HG02610 (cell line): ENCODE results near the gene MYO5C.

Experiments used
- ATAC-seq: cut with Tn5 transposase; IDR thresholded peaks from one replicate; pipeline ENCODE4 v1.9.1; 2021; ENCODE audit warnings: mild to moderate bottlenecking, moderate library complexity; ENCODE audit not compliant: unreplicated experiment

MYO5C gene

DNA sequence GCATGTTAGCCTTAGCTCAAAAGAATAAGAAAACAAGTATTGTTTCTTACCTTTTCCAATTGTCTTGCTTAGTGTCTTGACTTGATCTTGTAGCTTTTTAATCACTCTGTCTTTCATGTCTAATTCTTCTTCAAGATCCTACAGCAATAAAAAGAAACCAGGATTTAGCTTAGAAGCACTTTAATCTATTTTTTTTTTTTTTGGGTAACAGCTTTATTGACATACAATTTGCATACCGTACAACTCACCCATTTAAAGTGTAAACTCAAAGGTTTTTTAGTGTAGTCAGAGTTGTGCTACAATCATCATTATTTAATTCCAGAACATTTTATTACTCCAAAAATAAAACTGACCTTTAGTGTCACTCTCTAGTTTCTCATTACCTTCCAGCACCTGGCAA lies 81.1 kb downstream of the MYO5C start:
- no peak for ATAC-seq

DNA sequence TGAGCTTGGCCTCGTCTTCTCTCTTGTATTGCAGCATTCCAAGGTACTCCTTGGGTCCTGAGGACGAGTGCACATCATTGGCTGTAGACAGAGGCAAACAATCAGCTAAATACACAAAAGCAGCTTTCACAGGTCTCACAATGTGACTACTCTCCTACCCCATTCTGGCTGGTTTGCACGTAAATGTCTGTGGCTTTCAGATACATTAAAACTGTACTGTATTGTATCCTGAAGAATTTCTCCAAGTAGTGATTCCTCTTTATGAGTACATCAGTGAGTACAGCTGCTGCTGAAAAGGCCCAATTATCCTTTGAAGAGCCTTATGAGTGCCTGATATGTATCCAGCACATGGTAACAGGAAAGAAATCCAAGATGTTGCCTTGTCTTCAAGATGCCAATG lies 82.4 kb downstream of the MYO5C start:
- no peak for ATAC-seq

DNA sequence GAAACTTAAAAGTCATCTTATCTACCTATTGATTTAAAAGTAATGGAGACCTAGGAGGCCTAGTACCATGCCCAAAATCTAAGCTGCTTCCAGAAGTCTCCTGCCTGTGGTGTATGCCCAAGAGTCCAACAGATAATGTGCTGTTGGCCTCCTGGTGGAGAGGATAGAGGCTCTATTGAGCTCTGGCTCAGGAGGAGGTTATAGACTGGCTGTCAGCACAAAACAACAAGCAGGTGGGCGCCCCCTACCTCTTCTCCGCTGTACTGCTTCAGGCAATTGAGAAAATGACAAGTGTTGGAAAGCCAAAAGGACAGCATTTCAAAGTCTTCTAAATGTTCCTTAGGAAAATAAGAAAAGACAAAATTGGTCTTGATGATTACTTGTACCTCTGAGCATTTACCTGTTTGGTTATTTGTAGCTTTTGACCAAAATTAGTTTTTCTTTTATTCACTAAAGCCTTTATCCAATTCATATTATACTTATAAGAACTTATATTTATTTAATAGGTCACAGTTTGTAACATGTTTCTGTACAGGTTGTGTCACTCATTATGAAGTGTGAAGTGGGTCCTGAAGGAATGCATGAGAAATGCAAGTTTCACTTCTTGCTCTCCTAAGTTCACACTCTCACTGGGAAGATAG lies 87.2 kb downstream of the MYO5C start:
- ATAC-seq: no peak

DNA sequence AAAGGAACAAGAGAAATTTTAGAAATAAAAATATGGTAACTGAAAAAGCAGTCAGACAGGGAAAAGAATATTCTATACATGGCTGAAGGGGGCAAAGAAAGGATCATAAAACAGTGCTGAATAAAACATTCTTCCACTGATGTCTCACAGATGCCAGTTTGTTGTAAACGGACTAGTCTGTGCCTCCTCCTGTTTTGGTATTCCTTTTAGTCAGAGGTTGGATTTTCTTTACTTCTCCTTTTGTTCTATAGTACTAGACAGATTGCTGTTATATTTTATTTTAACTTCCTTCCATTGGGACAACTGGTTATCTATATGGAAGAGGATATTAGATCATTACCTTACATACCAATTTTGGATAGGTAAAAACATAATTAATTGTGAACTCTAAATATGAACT lies 88.4 kb downstream of the MYO5C start:
- no peak for ATAC-seq

DNA sequence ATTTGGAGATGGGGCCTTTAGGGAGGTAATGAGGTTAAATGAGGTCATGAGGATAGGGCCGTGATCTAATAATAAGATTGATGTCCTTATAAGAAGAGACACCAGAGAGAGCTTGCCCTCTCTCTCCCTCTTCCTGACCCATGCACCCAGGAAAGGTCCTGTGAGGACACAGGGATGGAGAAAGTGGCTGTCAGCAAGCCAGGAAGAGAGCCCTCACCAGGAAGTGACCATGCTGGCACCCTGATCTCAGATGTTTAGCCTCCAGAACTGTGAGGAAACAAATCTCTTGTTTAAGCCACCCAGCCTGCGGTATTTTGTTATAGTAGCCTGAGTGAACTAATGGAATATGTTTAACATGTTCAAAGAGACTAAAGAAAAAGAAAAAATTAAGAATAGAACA lies 89.2 kb downstream of the MYO5C start:
- no peak for ATAC-seq

DNA sequence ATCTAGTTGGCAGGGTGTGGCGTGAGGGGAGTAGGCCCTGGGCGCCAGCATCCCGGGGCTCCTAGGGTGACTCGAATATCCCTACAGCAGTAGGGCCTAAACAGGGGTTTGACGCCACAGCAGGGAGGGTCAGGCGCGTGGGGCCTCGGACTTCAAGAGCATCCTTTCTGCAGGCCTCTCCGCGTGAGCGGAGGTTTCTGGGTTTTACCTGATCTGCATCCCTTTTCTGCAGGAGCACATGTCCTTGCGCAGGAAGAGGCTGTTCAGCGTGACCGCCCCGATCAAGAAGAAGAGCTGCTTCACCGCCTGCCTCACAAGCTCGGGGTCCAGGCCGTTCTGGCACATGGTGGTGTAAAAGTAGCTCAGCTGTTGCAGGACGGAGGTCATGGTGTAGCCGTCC lies 90.9 kb downstream of the MYO5C start:
- ATAC-seq: no peak

DNA sequence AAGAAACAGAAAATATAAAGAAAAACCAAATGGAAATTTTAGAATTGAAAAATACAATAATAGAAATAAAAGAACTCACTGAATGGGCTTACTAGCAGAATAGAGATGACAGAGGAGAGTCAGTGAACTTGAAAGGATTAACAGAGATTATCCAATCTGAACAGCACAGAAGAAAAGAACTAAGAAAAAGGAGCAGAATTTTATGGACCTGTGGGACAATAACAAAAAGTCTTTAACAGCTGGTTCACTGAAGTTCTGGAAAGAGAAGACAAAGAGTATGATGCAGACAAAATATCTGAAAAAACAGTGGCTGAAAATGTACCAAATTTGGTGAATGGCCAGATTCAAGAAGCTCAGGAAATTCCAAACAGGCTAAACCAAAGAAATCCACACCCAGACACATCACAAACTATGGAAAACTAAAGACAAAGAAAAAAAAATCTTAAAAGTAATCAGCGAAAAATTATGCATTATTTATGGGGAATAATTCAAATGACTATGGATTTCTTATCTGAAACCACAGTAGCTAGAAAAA lies 94.7 kb downstream of the MYO5C start:
- no peak for ATAC-seq

DNA sequence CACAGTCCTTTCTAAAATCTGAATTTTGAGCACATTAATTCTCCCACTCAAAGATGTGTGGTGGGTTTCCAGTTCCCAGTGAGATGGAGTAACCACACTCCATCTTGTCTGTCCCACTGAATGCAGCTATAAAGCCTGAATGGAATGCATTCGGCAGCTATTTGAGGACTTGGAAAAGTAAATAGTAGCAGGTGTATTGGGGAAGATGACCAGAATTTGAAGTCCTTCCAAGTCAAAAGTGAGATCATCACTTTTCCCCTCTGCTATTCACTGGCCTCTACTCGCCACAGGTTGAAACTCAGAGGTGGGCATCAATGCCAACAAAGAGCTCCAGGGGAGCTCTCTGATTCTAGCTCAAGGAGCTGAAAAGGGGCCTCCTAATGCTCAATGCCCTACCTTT lies 96.3 kb downstream of the MYO5C start:
- no peak for ATAC-seq

DNA sequence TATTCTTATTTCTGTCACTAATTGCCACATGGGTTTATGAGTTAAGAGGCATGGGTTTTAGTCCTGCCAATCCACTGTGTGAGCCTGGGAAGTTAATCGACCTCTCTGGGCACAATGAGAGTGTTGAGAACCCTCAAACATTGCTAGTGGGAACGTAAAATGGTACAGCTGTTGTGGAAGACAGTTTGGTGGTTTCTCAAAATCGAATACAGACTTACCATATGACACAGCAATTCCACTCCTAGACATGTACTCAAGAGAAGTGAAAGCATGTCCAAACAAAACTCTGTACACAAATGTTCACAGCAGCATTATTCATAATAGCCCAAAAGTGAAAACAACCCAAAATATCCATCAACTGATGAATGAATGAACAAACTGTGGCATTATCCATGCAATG lies 98.7 kb downstream of the MYO5C start:
- no peak for ATAC-seq

DNA sequence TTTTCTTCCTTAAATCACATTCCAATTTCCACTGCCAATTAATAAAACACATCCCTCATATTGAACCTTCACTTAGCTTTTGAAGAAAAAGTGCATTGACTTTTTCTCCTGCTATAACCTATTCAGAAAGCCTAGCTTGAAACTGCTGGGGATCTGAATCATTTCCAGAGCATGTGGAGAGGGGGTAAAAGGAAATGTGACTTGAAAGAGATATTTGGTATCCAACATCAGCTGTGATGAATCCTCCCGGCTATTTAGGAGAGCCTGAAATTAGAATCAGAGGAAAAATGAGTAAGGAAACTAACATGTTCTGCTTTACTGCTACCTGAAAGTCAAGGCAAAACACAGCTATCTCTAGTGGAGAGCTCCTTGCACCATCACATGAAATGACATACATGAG lies 101.8 kb downstream of the MYO5C start:
- no peak for ATAC-seq

DNA sequence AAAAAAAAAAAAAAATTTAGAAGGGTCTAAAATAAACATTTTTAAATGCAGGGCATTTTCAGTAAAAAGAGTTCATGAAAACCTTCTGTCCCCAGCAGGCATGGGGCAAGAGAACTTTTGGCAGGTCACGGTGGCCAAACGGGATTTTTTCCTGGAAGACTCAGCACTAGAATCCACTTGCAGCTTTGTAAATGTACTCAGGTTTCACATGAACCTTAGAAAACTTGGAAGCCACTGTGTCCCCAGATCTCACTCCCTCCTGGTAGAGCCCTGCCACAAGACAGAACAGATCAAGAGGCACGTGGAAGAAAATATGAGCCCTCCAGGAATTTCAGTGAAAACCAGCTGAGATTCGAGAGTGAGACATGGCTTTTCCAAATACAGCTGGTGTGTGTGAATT lies 102.3 kb downstream of the MYO5C start:
- no peak for ATAC-seq

DNA sequence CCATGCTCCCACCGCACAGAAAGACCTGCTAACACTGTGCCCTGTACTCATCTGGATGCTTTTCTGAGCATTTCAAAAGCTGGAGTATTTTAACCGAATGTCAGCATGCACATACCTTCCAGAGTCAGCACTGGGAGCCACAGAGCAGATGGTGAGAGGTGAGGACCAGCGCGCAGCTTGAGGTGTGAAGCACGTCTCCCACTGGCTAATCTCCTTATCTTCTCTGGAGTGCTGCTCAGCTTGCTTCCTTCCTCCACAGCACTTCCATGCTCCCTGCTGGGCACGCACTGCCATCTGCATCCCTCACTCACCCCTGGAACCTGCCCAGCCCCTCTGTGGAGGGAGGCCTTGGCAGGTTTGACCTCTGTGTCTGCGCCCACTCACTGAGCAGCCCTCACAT lies 104.4 kb downstream of the MYO5C start, which contains the start of gene GNB5:
GNB5 (minus strand) TSS at position 186 of the 400 bp plus-strand sequence. CDS start 6,716 bp downstream, outside the sequence.
- no peak for ATAC-seq

DNA sequence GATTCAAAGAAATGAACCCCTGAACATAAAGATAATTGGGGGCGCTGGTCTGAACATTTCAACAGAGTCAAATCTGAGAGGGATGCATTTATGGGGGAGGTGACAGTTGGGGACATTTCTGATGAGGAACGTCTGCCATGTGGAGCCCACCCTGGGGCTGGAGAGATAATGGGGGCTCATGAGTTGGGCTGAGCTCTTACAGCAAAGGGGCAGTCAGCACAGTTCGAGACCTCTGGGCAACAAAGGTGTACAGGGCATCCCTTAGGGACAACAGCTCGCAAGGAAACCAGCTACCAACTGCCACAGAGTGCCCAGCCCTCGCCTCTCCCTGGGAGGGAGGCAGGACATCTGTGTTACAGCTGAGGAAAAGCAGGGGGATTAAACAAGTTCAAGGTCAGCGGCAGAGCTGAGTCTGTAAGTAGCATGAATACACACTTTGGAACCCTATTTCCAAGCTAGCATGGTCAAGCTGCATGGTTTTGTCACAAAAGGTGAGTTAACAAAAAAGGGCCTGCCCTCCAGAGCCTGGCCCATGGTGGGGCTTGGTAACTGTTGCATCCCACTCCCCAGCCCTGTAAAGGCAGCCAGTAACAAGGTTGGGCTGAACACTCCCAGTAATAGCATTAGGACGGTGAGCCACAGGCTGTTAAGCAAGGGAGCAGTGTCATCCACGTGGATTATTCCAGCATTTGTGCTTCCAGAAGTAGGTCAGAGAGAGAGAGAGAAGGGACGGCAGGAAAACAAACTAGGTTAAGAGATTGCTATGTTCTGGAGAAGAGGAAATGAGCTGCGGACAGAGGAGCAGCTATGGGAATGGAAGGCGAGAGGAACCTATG lies 108.7 kb downstream of the MYO5C start:
- ATAC-seq: no peak

DNA sequence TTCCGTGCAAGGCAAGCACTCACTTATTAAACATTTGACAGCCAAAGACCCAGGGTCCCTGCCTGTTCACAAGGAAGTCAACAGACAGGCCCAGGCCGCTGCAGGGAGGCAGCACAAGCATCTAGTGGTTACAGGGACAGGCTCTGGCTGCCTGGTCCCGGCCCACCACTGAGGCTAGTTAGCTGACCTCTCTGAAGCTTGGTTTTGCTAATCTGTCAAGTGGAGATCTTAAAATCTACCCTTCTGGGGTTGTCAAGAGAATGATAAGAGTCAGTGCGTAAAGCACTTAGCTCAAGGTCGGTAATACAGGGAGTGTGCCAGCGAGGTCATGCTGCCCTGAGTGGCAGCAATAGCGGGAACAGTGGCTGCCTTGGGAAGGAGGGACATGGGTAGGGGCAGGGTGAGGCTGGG lies 110.4 kb downstream of the MYO5C start:
- no peak for ATAC-seq

DNA sequence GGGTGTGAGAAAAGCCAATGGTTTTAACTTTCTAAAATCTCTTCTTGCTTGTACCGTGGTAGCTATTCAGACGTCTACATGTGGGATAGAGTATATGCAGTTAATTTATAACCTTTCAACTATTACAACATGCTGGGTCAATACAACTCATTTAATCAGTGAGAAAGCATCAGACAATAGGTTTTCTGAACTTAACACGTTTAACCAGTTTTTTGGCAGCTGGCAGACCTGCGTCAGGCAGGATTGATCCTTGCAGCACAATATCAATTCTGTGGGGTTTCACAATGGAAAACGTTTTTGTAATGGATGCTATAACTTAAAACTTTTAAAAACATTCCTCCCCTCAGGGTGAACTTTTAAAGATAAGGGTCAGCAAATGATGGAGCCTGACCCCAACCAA lies 110.9 kb downstream of the MYO5C start:
- ATAC-seq: no peak

DNA sequence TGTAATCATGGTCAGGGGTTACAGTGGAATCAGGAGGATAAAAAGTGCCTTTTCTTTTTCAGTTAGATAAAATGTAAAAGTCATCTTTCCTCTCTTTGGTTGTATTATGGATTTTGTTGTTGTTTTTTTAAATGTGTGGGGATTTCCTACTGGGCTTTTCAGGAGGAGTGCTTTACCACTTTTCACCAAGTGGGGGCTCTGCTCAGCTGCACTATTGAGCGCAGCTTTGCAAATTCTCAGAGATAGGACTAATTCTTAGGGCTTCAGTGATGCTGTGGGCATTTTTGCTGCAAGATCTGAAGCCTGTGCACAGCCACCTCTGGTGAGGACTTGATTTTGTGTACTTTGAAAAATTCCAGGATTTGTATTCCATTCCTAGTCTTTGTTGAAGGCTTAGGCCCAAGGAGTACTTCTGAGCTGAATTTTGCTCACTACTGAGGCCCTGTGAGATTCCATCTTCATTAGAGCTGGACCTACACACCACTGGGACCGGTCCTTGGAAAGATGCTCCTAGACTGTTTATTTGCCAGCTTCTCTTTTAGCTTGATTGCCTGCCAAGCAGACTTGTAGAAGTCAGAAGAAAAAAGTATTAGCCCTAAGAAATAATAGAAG lies 111.9 kb downstream of the MYO5C start:
- ATAC-seq: no peak

DNA sequence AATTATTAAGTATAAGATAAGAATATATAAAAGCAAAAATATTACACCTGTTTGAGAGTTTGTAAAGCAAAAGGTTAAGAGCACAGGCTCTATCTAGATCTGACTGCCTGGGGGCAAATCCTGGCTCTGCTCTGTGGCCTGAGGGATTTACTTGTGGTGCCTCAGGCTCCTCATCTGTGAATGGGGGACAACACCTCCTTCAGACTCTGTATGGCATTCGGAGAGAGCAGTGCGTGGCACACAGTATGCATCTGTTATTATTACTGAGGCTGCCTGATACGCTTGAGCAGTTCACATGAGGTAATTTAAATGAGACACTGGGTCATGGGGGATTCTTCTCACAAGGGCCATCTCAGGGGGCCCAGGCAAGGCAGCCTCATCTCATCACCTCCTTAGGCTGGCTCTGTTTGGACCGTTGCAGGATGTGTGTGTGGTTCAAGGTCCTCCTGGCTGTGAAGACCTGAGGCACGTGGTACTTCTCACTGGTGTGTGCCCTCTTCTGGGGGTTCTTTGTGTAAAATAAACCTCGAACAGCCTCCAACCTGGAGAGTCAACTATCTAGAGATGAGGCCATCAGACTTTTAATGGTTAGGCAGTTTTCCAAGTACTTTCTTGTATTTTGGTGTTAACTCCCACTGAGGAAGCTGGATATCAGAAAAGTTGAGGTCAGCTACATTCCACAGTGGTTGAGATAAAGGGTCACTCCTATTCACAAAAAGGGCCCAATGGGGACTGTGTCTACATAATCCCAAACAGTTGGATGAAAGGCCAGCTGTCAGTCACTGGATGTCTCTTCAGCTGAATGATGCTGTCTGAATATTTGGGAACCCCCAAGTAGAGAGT lies 113.4 kb downstream of the MYO5C start:
- ATAC-seq: no peak

DNA sequence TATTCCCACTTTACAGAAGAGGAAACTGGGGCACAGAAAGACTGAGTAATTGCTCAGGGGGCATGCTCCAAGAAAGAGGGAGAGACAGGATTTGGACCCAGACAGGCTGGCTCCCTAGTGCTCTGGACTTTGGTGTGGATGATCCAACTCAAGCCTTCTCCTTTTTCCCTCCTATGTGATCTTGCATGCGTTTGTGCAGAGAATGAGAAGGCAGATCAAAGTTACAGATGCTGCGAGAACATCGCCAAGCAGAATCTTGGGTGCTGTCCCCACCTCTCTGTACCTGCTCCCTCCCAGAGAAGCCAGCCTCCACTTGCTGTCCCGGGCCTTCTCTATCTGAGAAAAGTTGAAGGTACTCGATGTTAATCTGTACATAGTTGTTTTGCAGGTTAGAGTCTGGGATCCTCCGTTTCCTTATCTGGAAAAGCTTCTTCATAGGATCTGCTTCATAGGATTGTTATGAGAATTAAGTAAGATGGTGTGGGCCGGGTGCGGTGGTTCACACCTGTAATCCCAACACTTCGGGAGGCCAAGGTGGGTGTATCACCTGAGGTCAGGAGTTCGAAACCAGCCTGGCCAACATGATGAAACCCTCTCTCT lies 114.7 kb downstream of the MYO5C start:
- no peak for ATAC-seq

DNA sequence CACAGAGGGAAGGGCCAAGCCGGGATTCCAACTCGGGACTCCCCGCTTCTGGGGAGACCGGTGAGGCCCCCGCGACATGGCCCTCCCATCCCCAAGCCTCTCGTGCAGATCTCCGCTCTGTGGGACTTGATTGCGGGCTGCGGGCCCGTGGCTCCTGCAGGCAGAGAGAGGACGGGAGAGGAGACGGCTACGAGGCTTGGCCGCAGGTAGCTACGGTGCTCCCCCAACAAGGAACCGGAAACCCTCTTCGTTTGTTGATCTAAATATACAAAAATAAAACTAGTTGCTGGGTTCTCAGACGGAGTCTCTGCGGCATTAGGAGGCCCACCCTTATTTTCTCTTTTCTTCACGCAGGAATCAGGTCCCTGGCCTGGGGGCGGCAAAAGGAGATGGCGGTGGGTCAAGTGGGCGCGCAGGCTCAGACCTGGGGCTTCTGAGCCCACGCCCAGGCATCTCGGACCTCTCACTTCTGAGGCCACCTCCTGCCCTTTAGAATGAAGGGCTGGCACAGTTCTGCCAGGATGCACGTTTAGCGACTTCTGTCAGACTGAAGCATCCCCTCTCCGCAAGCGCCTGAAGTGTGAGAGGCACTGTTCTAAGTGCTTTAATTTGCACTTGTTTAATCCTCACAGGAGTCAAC lies 115.3 kb downstream of the MYO5C start:
- ATAC-seq: peak; percentile 24
